Astrocyte of the cerebellum (primary cell): Measurements from ENCODE around the gene SMIM3.
"Not testable (repeated sequence)": the region's sequence is repeated elsewhere in the genome, so short reads cannot be mapped to it uniquely, and the experiment has no call there.

Experiments
- DNase-seq: peaks from one replicate; pipeline ENCODE4 v3.0.0-alpha.2; 2011; ENCODE audit warnings: low read depth
- H3K4me3 ChIP-seq: 2 replicates; pipeline ENCODE4 v1.5.1; 2011; ENCODE audit warnings: mild to moderate bottlenecking, low read depth, low read length, moderate library complexity
- CTCF ChIP-seq: IDR thresholded peaks from 2 replicates; pipeline ENCODE4 v1.5.1; 2012; ENCODE audit warnings: low read length, low read depth, moderate library complexity, mild to moderate bottlenecking; ENCODE audit errors: missing control alignments
- in situ Hi-C: cut with HindIII; loops from 2 replicates; pipeline ENCODE4 v1.10.0; 2017; ENCODE audit warnings: low sequenced_read_pairs

SMIM3 gene

GRCh38 chr5:150791536-150791935 lies 13.0 kb downstream of the SMIM3 start:
- no peak for DNase-seq
- no peak for TF ChIP-seq CTCF
- no peak overlapping the region for H3K4me3 ChIP-seq
- in situ Hi-C loops = no loop called here

GRCh38 chr5:150793423-150793888 lies 14.9 kb downstream of the SMIM3 start:
- in situ Hi-C loops, H3K4me3 ChIP-seq: not testable (repeated sequence)

GRCh38 chr5:150794927-150795326 lies 16.4 kb downstream of the SMIM3 start:
- DNase-seq = no peak
- TF ChIP-seq CTCF = no peak
- H3K4me3 ChIP-seq = no peak overlapping the region
- in situ Hi-C loops = no loop called here

More at GRCh38 chr5:150793423-150793888, 14.9 kb downstream of the SMIM3 start:
- not testable (repeated sequence) for DNase-seq

GRCh38 chr5:150797384-150797783 lies 18.8 kb downstream of the SMIM3 start:
- no peak for DNase-seq

GRCh38 chr5:150801117-150801927 lies 22.8 kb downstream of the SMIM3 start:
- in situ Hi-C loops = no loop called here
- TF ChIP-seq CTCF = peak; percentile 52
- H3K4me3 ChIP-seq = peak overlapping the region; percentile 14
- peak; percentile 63 for DNase-seq

More at GRCh38 chr5:150797384-150797783, 18.8 kb downstream of the SMIM3 start:
- H3K4me3 ChIP-seq = no peak overlapping the region
- no peak for TF ChIP-seq CTCF
- in situ Hi-C loops = no loop called here

- in situ Hi-C loops = no loop called here
- DNase-seq = no peak
- no peak for TF ChIP-seq CTCF
- no peak overlapping the region for H3K4me3 ChIP-seq
Observed at GRCh38 chr5:150804388-150804787, 25.8 kb downstream of the SMIM3 start.

GRCh38 chr5:150809363-150809762 lies 30.8 kb downstream of the SMIM3 start:
- TF ChIP-seq CTCF = no peak
- in situ Hi-C loops = no loop called here
- H3K4me3 ChIP-seq = no peak overlapping the region
- DNase-seq = no peak
